Rectal smooth muscle tissue (tissue), 1 donor: ENCODE data around the gene IGFBP6.
"Not testable (repeated sequence)": the region's sequence is repeated elsewhere in the genome, so short reads cannot be mapped to it uniquely, and the experiment has no call there.

Experiments used
- H3K27ac ChIP-seq: one replicate; pipeline ENCODE4 v1.7.0; 2013; ENCODE audit warnings: low read depth, low read length, inconsistent platforms
- H3K27me3 ChIP-seq: one replicate; pipeline ENCODE4 v1.7.0; 2013; ENCODE audit warnings: low read length; ENCODE audit not compliant: control insufficient read depth, insufficient read depth
- H3K36me3 ChIP-seq: one replicate; pipeline ENCODE4 v1.7.0; 2013; ENCODE audit warnings: low read length; ENCODE audit not compliant: control insufficient read depth, insufficient read depth
- H3K4me1 ChIP-seq: one replicate; pipeline ENCODE4 v1.7.0; 2013; ENCODE audit warnings: low read length; ENCODE audit not compliant: control insufficient read depth, insufficient read depth
- H3K4me3 ChIP-seq: one replicate; pipeline ENCODE4 v1.7.0; 2013; ENCODE audit warnings: low read length
- H3K9ac ChIP-seq: one replicate; pipeline ENCODE4 v1.7.0; 2013; ENCODE audit warnings: low read length

The IGFBP6 gene

DNA sequence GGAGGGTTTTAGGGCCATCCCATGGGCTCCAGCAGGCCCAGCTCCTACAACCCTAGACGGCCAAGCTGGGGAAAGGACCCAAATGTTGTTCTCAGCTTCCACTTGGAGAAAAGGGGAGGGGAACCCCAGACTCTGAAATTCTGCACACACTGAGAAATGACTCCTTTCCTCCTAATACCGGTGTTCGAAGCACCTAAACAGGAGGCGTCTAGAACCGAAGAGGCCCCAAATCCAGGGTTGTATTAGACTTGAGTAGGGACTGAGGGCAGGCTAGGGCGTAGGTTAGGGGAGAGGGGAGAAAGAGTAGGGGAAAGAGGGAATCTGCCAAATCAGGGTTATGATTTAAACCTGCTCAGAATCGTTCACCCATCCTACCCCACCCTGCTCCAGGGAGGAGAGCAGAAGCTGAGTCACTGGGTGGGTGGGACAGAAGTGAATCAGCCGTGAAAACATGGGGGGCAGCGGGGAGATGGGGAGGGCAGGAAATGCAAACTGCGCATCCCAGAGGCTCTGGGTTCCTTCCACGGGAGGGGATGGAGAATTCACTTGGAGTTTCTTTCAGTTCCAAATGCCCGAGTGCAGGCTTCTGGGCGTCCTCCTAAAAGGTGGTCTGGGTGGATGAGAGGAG is 1.0 kb downstream of the IGFBP6 start:
- Histone ChIP-seq H3K27ac (peak overlapping the region; percentile 76), H3K36me3 (no peaks in the 10 kb centered on the region), H3K27me3 (no peaks in the 10 kb centered on the region), H3K9ac (no peak overlapping the region), H3K4me3 (peak overlapping the region; percentile 77), H3K4me1 (peaks cover 6% of the 10 kb centered on the region)

DNA sequence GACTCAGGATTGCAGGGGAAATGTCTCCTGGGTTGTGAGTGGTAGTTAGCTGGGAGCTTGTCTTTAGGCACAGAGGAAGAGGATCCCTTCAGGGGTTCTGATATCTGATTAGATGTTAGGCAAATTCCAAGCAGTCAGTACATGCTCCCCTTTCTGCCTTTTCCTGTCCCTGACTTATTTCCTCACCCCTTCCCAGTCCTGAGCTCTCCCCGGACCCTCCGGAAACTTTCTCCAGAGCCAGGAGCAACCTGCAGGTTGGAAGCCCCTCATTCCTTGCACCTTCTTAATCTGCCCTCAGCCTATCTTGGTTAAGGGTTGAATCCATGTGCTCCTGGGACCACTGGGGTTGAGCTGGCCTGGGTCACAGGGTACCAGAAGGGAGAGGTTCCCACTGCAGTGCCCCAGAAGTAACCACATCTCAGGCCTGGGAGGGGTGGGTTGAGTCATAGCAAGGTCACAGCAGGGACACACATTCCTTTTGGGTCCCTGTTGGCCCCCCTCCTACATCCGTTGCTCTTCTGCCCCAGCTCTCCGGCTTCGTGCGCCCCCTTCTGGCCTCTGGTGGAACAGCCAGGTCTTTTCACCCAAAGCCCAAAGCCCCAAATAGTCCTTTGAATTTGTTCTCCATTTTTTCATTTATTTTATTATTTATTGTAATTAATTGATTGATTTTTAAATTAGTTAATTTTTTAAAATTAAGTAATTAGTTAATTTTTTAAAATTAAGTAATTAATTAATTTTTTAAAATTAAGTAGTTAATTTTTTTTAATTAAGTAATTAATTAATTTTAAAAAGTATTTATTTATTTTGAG is 1.8 kb downstream of the IGFBP6 start:
- Histone ChIP-seq H3K4me1 (peaks cover 6% of the 10 kb centered on the region), H3K9ac (no peak overlapping the region), H3K36me3 (no peaks in the 10 kb centered on the region), H3K27me3 (no peaks in the 10 kb centered on the region), H3K4me3 (peak overlapping the region; percentile 58), H3K27ac (peak overlapping the region; percentile 76)

- Histone ChIP-seq H3K4me3 (no peak overlapping the region), H3K27me3 (no peaks in the 10 kb centered on the region), H3K36me3 (no peaks in the 10 kb centered on the region), H3K9ac (no peak overlapping the region), H3K4me1 (peaks cover 6% of the 10 kb centered on the region), H3K27ac (no peak overlapping the region)
Measured at GRCh38 chr12:53100466-53101151, 3.1 kb downstream of the IGFBP6 start.

- Histone ChIP-seq H3K9ac (no peak overlapping the region), H3K4me1 (peaks cover 6% of the 10 kb centered on the region), H3K27me3 (no peaks in the 10 kb centered on the region), H3K4me3 (no peak overlapping the region), H3K36me3 (no peaks in the 10 kb centered on the region), H3K27ac (no peak overlapping the region)
Measured at GRCh38 chr12:53101266-53101665, 3.8 kb downstream of the IGFBP6 start.

GRCh38 chr12:53101931-53102781 is 4.7 kb downstream of the IGFBP6 start:
- H3K4me3 ChIP-seq = no peak overlapping the region
- no peaks in the 10 kb centered on the region for H3K36me3 ChIP-seq
- no peaks in the 10 kb centered on the region for H3K27me3 ChIP-seq
- no peak overlapping the region for H3K9ac ChIP-seq
- no peak overlapping the region for H3K27ac ChIP-seq
- H3K4me1 ChIP-seq = peaks cover 6% of the 10 kb centered on the region

GRCh38 chr12:53102883-53103807 is 5.7 kb downstream of the IGFBP6 start, which contains the start of gene SOAT2:
Gene SOAT2 (plus strand): TSS chr12:53103486. CDS start chr12:53103578, 92 bp downstream.
- Histone ChIP-seq H3K9ac (no peak within 1 kb of the TSS), H3K27me3 (no peaks in the 10 kb centered on the region), H3K36me3 (no peaks in the 10 kb centered on the region), H3K4me1 (peaks cover 6% of the 10 kb centered on the region), H3K27ac (no peak within 1 kb of the TSS), H3K4me3 (no peak within 1 kb of the TSS)

- H3K4me1 ChIP-seq = peaks cover 5% of the 10 kb centered on the region
- no peaks in the 10 kb centered on the region for H3K36me3 ChIP-seq
- H3K4me3 ChIP-seq = no peak overlapping the region
- no peak overlapping the region for H3K27ac ChIP-seq
- no peak overlapping the region for H3K9ac ChIP-seq
- H3K27me3 ChIP-seq = no peaks in the 10 kb centered on the region
Measured at GRCh38 chr12:53103860-53104305, 6.4 kb downstream of the IGFBP6 start.

GRCh38 chr12:53105256-53105655 is 7.8 kb downstream of the IGFBP6 start:
- Histone ChIP-seq H3K9ac (no peak overlapping the region), H3K27ac (no peak overlapping the region), H3K36me3 (no peaks in the 10 kb centered on the region), H3K4me1 (no peaks in the 10 kb centered on the region), H3K27me3 (no peaks in the 10 kb centered on the region), H3K4me3 (no peak overlapping the region)

DNA sequence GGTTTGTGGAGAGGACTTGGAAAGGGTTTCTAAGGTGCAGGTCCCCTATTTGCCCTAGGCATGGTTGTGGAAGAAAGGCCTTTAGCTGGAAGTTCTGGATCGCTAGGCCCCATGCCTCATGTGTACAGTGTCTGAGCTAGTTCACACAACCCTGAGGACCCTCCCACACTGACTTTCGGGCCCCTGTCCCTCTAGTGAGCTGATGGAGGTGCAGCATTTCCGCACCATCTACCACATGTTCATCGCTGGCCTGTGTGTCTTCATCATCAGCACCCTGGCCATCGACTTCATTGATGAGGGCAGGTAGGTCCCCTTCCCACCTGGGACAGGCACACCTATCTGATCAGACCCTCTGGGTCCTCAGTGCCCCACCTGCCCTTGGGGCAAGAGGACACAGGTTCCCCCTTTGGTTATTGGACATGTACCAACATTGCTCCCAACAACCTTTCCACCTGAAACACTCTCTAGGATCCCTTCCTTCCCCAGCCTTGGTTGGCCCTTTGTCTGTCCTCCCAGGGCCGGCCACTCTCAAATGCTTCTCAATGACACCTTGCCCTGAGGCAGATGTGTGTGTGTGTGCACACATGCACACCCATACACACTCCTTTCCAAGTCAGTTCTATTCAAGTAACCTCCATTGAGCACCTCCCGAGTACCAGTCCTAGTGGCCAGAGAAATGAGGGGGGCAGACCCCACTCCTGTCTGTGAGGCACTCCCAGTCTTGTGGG is 8.4 kb downstream of the IGFBP6 start:
- Histone ChIP-seq H3K4me3 (no peak overlapping the region), H3K36me3 (no peaks in the 10 kb centered on the region), H3K4me1 (no peaks in the 10 kb centered on the region), H3K27me3 (no peaks in the 10 kb centered on the region), H3K9ac (no peak overlapping the region), H3K27ac (no peak overlapping the region)

GRCh38 chr12:53107122-53107521 is 9.7 kb downstream of the IGFBP6 start:
- Histone ChIP-seq H3K27ac (no peak overlapping the region), H3K4me1 (no peaks in the 10 kb centered on the region), H3K9ac (no peak overlapping the region), H3K36me3 (no peaks in the 10 kb centered on the region), H3K4me3 (no peak overlapping the region), H3K27me3 (no peaks in the 10 kb centered on the region)

DNA sequence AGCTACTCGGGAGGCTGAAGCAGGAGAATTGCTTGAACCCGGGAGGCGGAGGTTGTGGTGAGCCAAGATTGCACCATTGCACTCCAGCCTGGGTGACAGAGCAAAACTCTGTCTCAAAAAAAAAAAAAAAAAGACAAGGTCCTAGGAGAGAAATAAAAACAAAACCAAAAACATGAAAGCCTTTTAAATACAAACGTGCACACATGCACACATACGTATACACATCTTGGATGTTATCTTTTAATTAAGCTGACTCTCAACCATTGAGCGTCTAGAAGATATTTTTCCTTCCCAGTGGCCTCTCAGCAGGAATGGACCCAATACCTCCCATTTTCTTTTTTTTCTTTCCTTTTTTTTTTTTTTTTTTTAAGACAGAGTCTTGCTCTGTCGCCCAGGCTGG is 15.0 kb downstream of the IGFBP6 start:
- H3K4me1 ChIP-seq, H3K36me3 ChIP-seq, H3K9ac ChIP-seq, H3K27ac ChIP-seq, H3K4me3 ChIP-seq, H3K27me3 ChIP-seq: not testable (repeated sequence)
